SJCRH30 (cell line): ENCODE data around the gene SETD9. TPM values are rescaled to one million over a fixed set of nuclear protein-coding genes. Genes with fewer than 3 reads are reported as not detected.

Experiments used
- DNase-seq, 2 experiments: peaks; one replicate each; pipeline ENCODE4 v3.0.0-alpha.2; 2015 to 2020
- H3K27ac ChIP-seq: fragments of 250-450 bp; sonication (Bioruptor Pico); 2 replicates; pipeline ENCODE4 v1.5.1; 2020; ENCODE audit warnings: mild to moderate bottlenecking, moderate library complexity
- H3K27me3 ChIP-seq: fragments of 250-450 bp; sonication (Bioruptor Pico); 2 replicates; pipeline ENCODE4 v1.5.1; 2020; ENCODE audit warnings: mild to moderate bottlenecking, moderate library complexity
- H3K36me3 ChIP-seq: fragments of 250-450 bp; sonication (Bioruptor Pico); 2 replicates; pipeline ENCODE4 v1.5.1; 2020; ENCODE audit warnings: mild to moderate bottlenecking, moderate library complexity
- H3K4me1 ChIP-seq: fragments of 250-450 bp; sonication (Bioruptor Pico); 2 replicates; pipeline ENCODE4 v1.5.1; 2020; ENCODE audit warnings: mild to moderate bottlenecking, moderate library complexity
- H3K4me3 ChIP-seq: fragments of 250-450 bp; sonication (Bioruptor Pico); 2 replicates; pipeline ENCODE4 v1.5.1; 2020; ENCODE audit warnings: mild to moderate bottlenecking, moderate library complexity
- H3K9me3 ChIP-seq: fragments of 250-450 bp; sonication (Bioruptor Pico); replicated peaks from 2 replicates; pipeline ENCODE4 v1.5.1; 2020; ENCODE audit warnings: mild to moderate bottlenecking, moderate library complexity
- total RNA-seq: library from RNA; depleted of rRNA; stranded (reverse); fragments of >200 nt; shearing (Covaris generic); gene quantifications from 2 replicates; pipeline ENCODE4 v1.2.3, GENCODE V29; 2014; rRNA removed

SETD9 gene
- total RNA-seq, 1 experiment from 2014 or later: 7.6 TPM

GRCh38 chr5:56958595-56958994 is 49.2 kb downstream of the SETD9 start:
- H3K9me3 ChIP-seq: no peaks in the 10 kb centered on the region
- H3K4me3 ChIP-seq: no peak overlapping the region
- no peaks in the 10 kb centered on the region for H3K4me1 ChIP-seq
- H3K27ac ChIP-seq: no peak overlapping the region
- DNase-seq: no peak
- H3K36me3 ChIP-seq: no peaks in the 10 kb centered on the region
- H3K27me3 ChIP-seq: peaks cover 4% of the 10 kb centered on the region; the same call in 1 of the 2 replicates

- H3K4me1 ChIP-seq: no peaks in the 10 kb centered on the region
- H3K27me3 ChIP-seq: peaks cover 4% of the 10 kb centered on the region; the same call in 1 of the 2 replicates
- no peaks in the 10 kb centered on the region for H3K9me3 ChIP-seq
These were observed 49.9 kb downstream of the SETD9 start for GRCh38 chr5:56959326-56959725.

GRCh38 chr5:56961746-56962145 is 52.4 kb downstream of the SETD9 start:
- H3K4me1 ChIP-seq: no peaks in the 10 kb centered on the region
- H3K27me3 ChIP-seq: peaks cover 4% of the 10 kb centered on the region; the same call in 1 of the 2 replicates
- H3K4me3 ChIP-seq: no peak overlapping the region
- DNase-seq: no peak
- no peaks in the 10 kb centered on the region for H3K36me3 ChIP-seq
- H3K9me3 ChIP-seq: no peaks in the 10 kb centered on the region
- no peak overlapping the region for H3K27ac ChIP-seq

More at GRCh38 chr5:56959326-56959725, 49.9 kb downstream of the SETD9 start:
- DNase-seq: no peak
- no peak overlapping the region for H3K4me3 ChIP-seq
- H3K36me3 ChIP-seq: no peaks in the 10 kb centered on the region
- H3K27ac ChIP-seq: no peak overlapping the region

GRCh38 chr5:56962286-56962685 is 52.9 kb downstream of the SETD9 start:
- H3K27me3 ChIP-seq: peaks cover 4% of the 10 kb centered on the region; the same call in 1 of the 2 replicates
- no peaks in the 10 kb centered on the region for H3K9me3 ChIP-seq
- no peak overlapping the region for H3K4me3 ChIP-seq
- no peak overlapping the region for H3K27ac ChIP-seq
- H3K36me3 ChIP-seq: no peaks in the 10 kb centered on the region
- no peaks in the 10 kb centered on the region for H3K4me1 ChIP-seq
- no peak for DNase-seq

- Histone ChIP-seq H3K27me3 (peaks cover 4% of the 10 kb centered on the region; the same call in 1 of the 2 replicates), H3K4me3 (no peak overlapping the region), H3K27ac (no peak overlapping the region), H3K4me1 (no peaks in the 10 kb centered on the region), H3K9me3 (no peaks in the 10 kb centered on the region), H3K36me3 (no peaks in the 10 kb centered on the region)
- no peak for DNase-seq
These were observed 53.9 kb downstream of the SETD9 start for GRCh38 chr5:56963246-56963645.

- Histone ChIP-seq H3K4me1 (no peaks in the 10 kb centered on the region), H3K4me3 (no peak overlapping the region), H3K9me3 (no peaks in the 10 kb centered on the region), H3K27ac (no peak overlapping the region), H3K27me3 (peaks cover 4% of the 10 kb centered on the region; the same call in 1 of the 2 replicates), H3K36me3 (no peaks in the 10 kb centered on the region)
- DNase-seq: no peak
These were observed 54.8 kb downstream of the SETD9 start for GRCh38 chr5:56964173-56964572.

Other genes starting within 250 kb of the SETD9 start
- 11.3 and 11.4 TPM in 2 replicates for gene MAP3K1, start 94.0 kb upstream of the SETD9 start, total RNA-seq
- 28.0 and 31.2 TPM in 2 replicates for gene MIER3, start 42.5 kb downstream of the SETD9 start, total RNA-seq